GM21526 (cell line): ENCODE measurements around the gene MALRD1.

ENCODE experiments used
- ATAC-seq: cut with Tn5 transposase; IDR thresholded peaks from one replicate; pipeline ENCODE4 v1.9.1; 2021; ENCODE audit warnings: moderate library complexity; ENCODE audit not compliant: unreplicated experiment, low FRiP score

MALRD1 gene

GRCh38 chr10:19329475-19329874 is 280.9 kb downstream of the MALRD1 start:
- ATAC-seq: no peak

GRCh38 chr10:19332304-19332703 is 283.7 kb downstream of the MALRD1 start:
- no peak for ATAC-seq

- no peak for ATAC-seq
Observed at GRCh38 chr10:19333631-19334030, 285.0 kb downstream of the MALRD1 start.

- ATAC-seq: no peak
Observed at GRCh38 chr10:19347621-19348020, 299.0 kb downstream of the MALRD1 start.

- no peak for ATAC-seq
Observed at GRCh38 chr10:19367176-19367575, 318.6 kb downstream of the MALRD1 start.

- ATAC-seq: no peak
Observed at GRCh38 chr10:19373988-19374387, 325.4 kb downstream of the MALRD1 start.

GRCh38 chr10:19385846-19386450 is 337.3 kb downstream of the MALRD1 start:
- ATAC-seq: no peak

- ATAC-seq: no peak
Observed at GRCh38 chr10:19408924-19409323, 360.3 kb downstream of the MALRD1 start.

GRCh38 chr10:19411119-19411518 is 362.5 kb downstream of the MALRD1 start:
- ATAC-seq: no peak

- no peak for ATAC-seq
Observed at GRCh38 chr10:19412531-19412930, 363.9 kb downstream of the MALRD1 start.

- ATAC-seq: no peak
Observed at GRCh38 chr10:19416164-19416563, 367.6 kb downstream of the MALRD1 start.

- no peak for ATAC-seq
Observed at GRCh38 chr10:19417740-19418139, 369.1 kb downstream of the MALRD1 start.

GRCh38 chr10:19421674-19422073 is 373.1 kb downstream of the MALRD1 start:
- ATAC-seq: no peak

- ATAC-seq: no peak
Observed at GRCh38 chr10:19426034-19426433, 377.4 kb downstream of the MALRD1 start.

GRCh38 chr10:19431622-19432351 is 383.2 kb downstream of the MALRD1 start:
- no peak for ATAC-seq

GRCh38 chr10:19449860-19450259 is 401.3 kb downstream of the MALRD1 start:
- no peak for ATAC-seq

GRCh38 chr10:19451356-19451755 is 402.8 kb downstream of the MALRD1 start:
- no peak for ATAC-seq

GRCh38 chr10:19451937-19452336 is 403.3 kb downstream of the MALRD1 start:
- no peak for ATAC-seq

- ATAC-seq: no peak
Observed at GRCh38 chr10:19453967-19454366, 405.4 kb downstream of the MALRD1 start.

GRCh38 chr10:19461588-19461987 is 413.0 kb downstream of the MALRD1 start:
- ATAC-seq: no peak

GRCh38 chr10:19466709-19467108 is 418.1 kb downstream of the MALRD1 start:
- ATAC-seq: no peak

- ATAC-seq: no peak
Observed at GRCh38 chr10:19468413-19468812, 419.8 kb downstream of the MALRD1 start.
